Keratinocyte (primary cell): ENCODE results near the gene PRKCG. TPM values are rescaled to one million over a fixed set of nuclear protein-coding genes. Genes with fewer than 3 reads are reported as not detected.

Source experiments
- DNase-seq: peaks from one replicate; pipeline ENCODE4 v3.0.0-alpha.2; 2011; ENCODE audit warnings: low read depth, missing footprints, low spot score
- FAIRE-seq: peaks from 2 replicates; lab custom pipeline; 2011; peaks lifted over from hg19 to GRCh38; lab: Jason Lieb, UNC
- H2AFZ ChIP-seq: 2 replicates; pipeline ENCODE4 v1.6.0; 2012; ENCODE audit warnings: low read length, control low read depth, inconsistent platforms; ENCODE audit not compliant: control insufficient read depth
- H3K27ac ChIP-seq: 2 replicates; pipeline ENCODE4 v1.5.1; 2011; ENCODE audit warnings: low read length; ENCODE audit not compliant: control insufficient read depth, insufficient read depth
- H3K27me3 ChIP-seq: 3 replicates; pipeline ENCODE4 v1.6.0; 2011; ENCODE audit warnings: low read length; ENCODE audit not compliant: control insufficient read depth, insufficient read depth; ENCODE audit errors: extremely low read depth
- H3K36me3 ChIP-seq, 2 experiments: 2 replicates in 1 of 2; 3 replicates in 1 of 2; pipeline ENCODE4 v1.5.1; 2011; ENCODE audit warnings: low read length in 2 of 2, mild to moderate bottlenecking in 1 of 2; ENCODE audit not compliant: control insufficient read depth in 2 of 2, insufficient read depth in 2 of 2; ENCODE audit errors: extremely low read depth in 1 of 2
- H3K4me1 ChIP-seq: 3 replicates; pipeline ENCODE4 v1.5.1; 2011; ENCODE audit warnings: low read length; ENCODE audit not compliant: control insufficient read depth, insufficient read depth; ENCODE audit errors: extremely low read depth
- H3K4me2 ChIP-seq: 3 replicates; pipeline ENCODE4 v1.6.0; 2011; ENCODE audit warnings: low read depth, low read length; ENCODE audit not compliant: control insufficient read depth, insufficient read depth; ENCODE audit errors: extremely low read depth
- H3K4me3 ChIP-seq, 3 experiments: fragments of 200-600 bp in 1 of 3; sonication (generic) in 1 of 3; 2 replicates in 2 of 3; 3 replicates in 1 of 3; pipeline ENCODE4 v1.5.1; 2011 to 2016; ENCODE audit warnings: low read length in 3 of 3, mild to moderate bottlenecking in 3 of 3, control low read depth in 2 of 3, inconsistent platforms in 1 of 3, low read depth in 1 of 3, mixed read lengths in 1 of 3, mixed run types in 1 of 3, moderate library complexity in 1 of 3; ENCODE audit not compliant: control insufficient read depth in 2 of 3, insufficient read depth in 2 of 3; ENCODE audit errors: extremely low read depth in 1 of 3
- H3K79me2 ChIP-seq: 2 replicates; pipeline ENCODE4 v1.6.0; 2012; ENCODE audit warnings: low read length; ENCODE audit not compliant: control insufficient read depth, insufficient read depth
- H3K9ac ChIP-seq: 3 replicates; pipeline ENCODE4 v1.6.0; 2011; ENCODE audit warnings: low read length; ENCODE audit not compliant: control insufficient read depth, insufficient read depth; ENCODE audit errors: extremely low read depth
- H3K9me1 ChIP-seq: 3 replicates; pipeline ENCODE4 v1.6.0; 2011; ENCODE audit warnings: low read length; ENCODE audit not compliant: control insufficient read depth, insufficient read depth; ENCODE audit errors: extremely low read depth
- H3K9me3 ChIP-seq: 2 replicates; pipeline ENCODE4 v1.5.1; 2012; ENCODE audit warnings: low read depth, low read length; ENCODE audit not compliant: control insufficient read depth
- H4K20me1 ChIP-seq: 3 replicates; pipeline ENCODE4 v1.6.0; 2011; ENCODE audit warnings: low read length; ENCODE audit not compliant: control insufficient read depth, insufficient read depth; ENCODE audit errors: extremely low read depth
- EZH2 ChIP-seq: IDR thresholded peaks from one replicate; pipeline ENCODE4 v1.6.1; 2012; ENCODE audit warnings: inconsistent platforms, mild to moderate bottlenecking, low read length, moderate library complexity
- dilution Hi-C: fragments of 300-500 bp; cut with MboI; formaldehyde crosslinking; loops from one replicate; pipeline ENCODE4 v1.7.0; 2020; ENCODE audit warnings: low sequenced_read_pairs; ENCODE audit not compliant: extremely low pct_ligation_motif_present
- polyA plus RNA-seq, 5 experiments: library from polyadenylated mRNA; depleted of rRNA in 3 of 5; stranded (reverse) in 3 of 5; stranded (forward) in 1 of 5; unstranded in 1 of 5; fragments of >200 nt; gene quantifications; 1 replicate in 1 of 5; 2 replicates in 3 of 5; 3 replicates in 1 of 5; pipeline versions ENCODE4 v1.2.1 to v1.2.3, GENCODE V29; 2011 to 2012; ENCODE audit warnings: missing spikeins in 2 of 5, low read depth in 1 of 5, low replicate concordance in 1 of 5
- TF ChIP-seq, protein P1 (sequence below), 3 experiments: IDR thresholded peaks in 1 of 3; conservative IDR thresholded peaks in 1 of 3; optimal IDR thresholded peaks in 1 of 3; 2 replicates in 2 of 3; 3 replicates in 1 of 3; pipeline versions ENCODE3 to v1.5.1; 2011; ENCODE audit warnings: low read length in 3 of 3, mild to moderate bottlenecking in 3 of 3, moderate library complexity in 2 of 3, control low read depth in 1 of 3, inconsistent platforms in 1 of 3; ENCODE audit not compliant: insufficient read depth in 2 of 3; ENCODE audit errors: extremely low read depth in 1 of 3

The PRKCG gene
- polyA plus RNA-seq, 1 donor (not counting 4 experiments of a cell fraction or from before 2014, with no cell fraction given) = not detected

- Histone ChIP-seq H3K4me2 (peak overlapping the region; percentile 93), H3K36me3 (peaks cover 2 to 8% of the 10 kb centered on the region in 2 experiments), H3K27me3 (peaks cover 26% of the 10 kb centered on the region), H3K9ac (peak overlapping the region; percentile 70), H3K9me3 (no peaks in the 10 kb centered on the region), H2AFZ (peak overlapping the region; percentile 94), H3K79me2 (no peaks in the 10 kb centered on the region), H3K4me3 (peak overlapping the region; percentile 43 to 84 (median 73)), H3K9me1 (no peaks in the 10 kb centered on the region), H4K20me1 (no peaks in the 10 kb centered on the region), H3K27ac (peak overlapping the region; percentile 26), H3K4me1 (peaks cover 15% of the 10 kb centered on the region)
- FAIRE-seq = peak; percentile 23
- TF ChIP-seq EZH2 = no peak
- TF ChIP-seq, protein P1, sequence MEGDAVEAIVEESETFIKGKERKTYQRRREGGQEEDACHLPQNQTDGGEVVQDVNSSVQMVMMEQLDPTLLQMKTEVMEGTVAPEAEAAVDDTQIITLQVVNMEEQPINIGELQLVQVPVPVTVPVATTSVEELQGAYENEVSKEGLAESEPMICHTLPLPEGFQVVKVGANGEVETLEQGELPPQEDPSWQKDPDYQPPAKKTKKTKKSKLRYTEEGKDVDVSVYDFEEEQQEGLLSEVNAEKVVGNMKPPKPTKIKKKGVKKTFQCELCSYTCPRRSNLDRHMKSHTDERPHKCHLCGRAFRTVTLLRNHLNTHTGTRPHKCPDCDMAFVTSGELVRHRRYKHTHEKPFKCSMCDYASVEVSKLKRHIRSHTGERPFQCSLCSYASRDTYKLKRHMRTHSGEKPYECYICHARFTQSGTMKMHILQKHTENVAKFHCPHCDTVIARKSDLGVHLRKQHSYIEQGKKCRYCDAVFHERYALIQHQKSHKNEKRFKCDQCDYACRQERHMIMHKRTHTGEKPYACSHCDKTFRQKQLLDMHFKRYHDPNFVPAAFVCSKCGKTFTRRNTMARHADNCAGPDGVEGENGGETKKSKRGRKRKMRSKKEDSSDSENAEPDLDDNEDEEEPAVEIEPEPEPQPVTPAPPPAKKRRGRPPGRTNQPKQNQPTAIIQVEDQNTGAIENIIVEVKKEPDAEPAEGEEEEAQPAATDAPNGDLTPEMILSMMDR (optimal IDR thresholded peaks at IDR 0.05 in 1 of 3, IDR thresholded peaks at IDR 0.05 in 1 of 3, conservative IDR thresholded peaks at IDR 0.05 in 1 of 3; ENCODE audit: extremely low read depth in 1 of 3, insufficient read depth in 2 of 3, low read length in 3 of 3) = no peak
- no peak for DNase-seq
- dilution Hi-C loops = no loop called here
Measured at GRCh38 chr19:53878776-53879139, 3.2 kb upstream of the PRKCG start.

GRCh38 chr19:53879140-53880081 is 2.6 kb upstream of the PRKCG start:
- Histone ChIP-seq H3K27ac (peak overlapping the region; percentile 26), H3K4me3 (peak overlapping the region; percentile 43 to 84 (median 73)), H2AFZ (peak overlapping the region; percentile 94), H3K4me1 (peaks cover 15% of the 10 kb centered on the region), H3K9me3 (no peaks in the 10 kb centered on the region), H3K36me3 (peaks cover 1 to 2% of the 10 kb centered on the region in 2 experiments), H3K9ac (peak overlapping the region; percentile 70), H3K27me3 (peaks cover 32% of the 10 kb centered on the region), H3K79me2 (no peaks in the 10 kb centered on the region), H3K4me2 (peak overlapping the region; percentile 93), H4K20me1 (no peaks in the 10 kb centered on the region), H3K9me1 (no peaks in the 10 kb centered on the region)
- TF ChIP-seq, protein P1 (optimal IDR thresholded peaks at IDR 0.05 in 1 of 3, IDR thresholded peaks at IDR 0.05 in 1 of 3, conservative IDR thresholded peaks at IDR 0.05 in 1 of 3; ENCODE audit: extremely low read depth in 1 of 3, insufficient read depth in 2 of 3, low read length in 3 of 3) = no peak
- no peak for TF ChIP-seq EZH2
- DNase-seq (no peak), FAIRE-seq (peak; percentile 52)
- dilution Hi-C loops = no loop called here
